HG03571 (cell line): ENCODE data around the gene POLR3E.
"Not testable (repeated sequence)": the region's sequence is repeated elsewhere in the genome, so short reads cannot be mapped to it uniquely, and the experiment has no call there.

Experiments used
- ATAC-seq: cut with Tn5 transposase; IDR thresholded peaks from one replicate; pipeline ENCODE4 v1.9.1; 2021; ENCODE audit not compliant: unreplicated experiment

POLR3E gene

DNA sequence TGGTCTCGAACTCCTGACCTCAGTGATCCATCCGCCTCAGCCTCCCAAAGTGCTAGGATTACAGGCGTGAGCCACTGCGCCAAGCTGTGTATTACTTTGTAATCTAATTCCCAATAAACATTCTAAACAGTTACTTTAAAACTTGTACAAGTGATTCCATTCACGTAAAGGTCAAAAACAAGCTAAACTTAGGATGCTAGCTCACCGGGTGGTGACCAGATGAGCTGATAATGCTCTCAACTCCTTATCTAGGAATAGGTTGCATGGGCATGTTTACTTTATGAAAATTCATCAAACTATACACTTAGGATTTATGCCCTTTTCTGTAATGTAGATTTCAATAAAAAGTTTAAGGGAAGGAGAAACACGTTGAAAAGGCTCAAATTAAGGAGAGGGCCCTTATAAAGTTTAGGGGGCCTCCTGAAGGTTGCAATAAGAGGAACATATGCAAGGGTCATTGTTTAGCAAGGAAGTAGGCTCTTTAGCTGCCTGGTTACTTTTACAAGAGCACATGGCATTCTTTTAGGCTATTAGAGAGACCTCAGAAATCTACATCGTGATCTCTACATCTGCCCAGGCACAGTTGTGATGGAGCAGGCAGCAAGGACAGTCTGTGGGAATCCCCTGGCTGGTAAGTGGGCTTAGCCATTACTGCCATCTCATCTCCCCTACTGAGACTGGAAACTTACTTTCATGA is 63.9 kb downstream of the POLR3E start:
- no peak for ATAC-seq

DNA sequence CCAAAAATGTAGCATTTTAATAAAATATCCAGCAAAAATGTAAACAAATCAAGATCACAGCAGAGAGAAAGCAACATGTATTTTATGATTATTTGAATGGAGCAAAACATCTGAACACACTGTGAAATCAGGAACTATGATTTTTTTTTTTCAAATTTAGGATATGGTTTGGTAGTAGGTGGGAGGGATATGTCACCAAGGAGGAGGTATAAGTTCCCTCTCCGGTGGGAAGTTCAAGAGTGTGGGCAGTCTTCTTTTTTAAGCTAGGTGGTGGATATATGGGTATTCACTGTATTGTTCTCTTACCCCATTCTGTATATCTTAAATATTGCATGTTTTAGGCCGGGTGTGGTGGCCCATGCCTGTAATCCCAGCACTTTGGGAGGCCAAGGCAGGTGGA is 67.0 kb downstream of the POLR3E start:
- ATAC-seq, result no peak

- ATAC-seq, result no peak
Measured at GRCh38 chr16:22366371-22366770, 69.2 kb downstream of the POLR3E start.

- no peak for ATAC-seq
Measured at GRCh38 chr16:22366889-22367288, 69.7 kb downstream of the POLR3E start.

- ATAC-seq, result not testable (repeated sequence)
Measured at GRCh38 chr16:22368200-22368826, 71.1 kb downstream of the POLR3E start.

GRCh38 chr16:22369221-22369811 is 72.1 kb downstream of the POLR3E start:
- ATAC-seq, result no peak

DNA sequence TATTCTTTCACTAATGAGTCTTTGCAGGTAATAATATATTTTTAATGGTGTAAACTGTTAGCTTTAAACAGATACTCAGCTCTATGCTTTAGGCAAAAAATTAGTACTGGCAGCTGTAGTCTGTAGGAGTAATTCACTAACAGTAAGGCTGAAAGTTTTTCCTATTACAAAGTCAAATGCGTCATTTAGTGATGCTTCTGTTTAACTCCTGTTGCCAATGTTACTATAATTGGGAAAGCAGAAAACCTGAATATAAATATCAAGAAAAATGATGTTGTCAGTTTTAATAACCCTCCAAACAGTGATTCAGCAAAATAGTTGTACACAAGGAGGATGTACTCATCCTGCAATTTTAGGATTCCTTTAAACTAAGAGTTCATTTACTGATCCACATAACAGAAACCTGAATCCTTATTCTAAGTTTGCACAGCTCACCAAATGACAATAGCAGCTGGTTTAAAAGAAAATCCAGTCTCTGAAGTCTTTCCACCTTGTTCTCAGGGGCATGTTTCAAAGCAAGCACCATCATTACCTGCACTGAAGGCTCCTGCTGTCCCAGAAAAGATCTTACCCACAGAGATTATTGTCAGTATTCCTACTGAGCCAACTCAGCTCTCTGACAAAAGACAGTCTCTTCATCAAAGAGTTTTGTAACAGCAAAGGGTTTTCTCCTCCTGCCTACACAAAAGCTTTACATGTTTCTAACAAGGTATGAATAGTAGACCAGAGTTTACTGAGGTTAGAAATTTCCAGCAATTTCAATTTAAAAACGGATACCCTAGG is 73.0 kb downstream of the POLR3E start:
- ATAC-seq, result no peak

DNA sequence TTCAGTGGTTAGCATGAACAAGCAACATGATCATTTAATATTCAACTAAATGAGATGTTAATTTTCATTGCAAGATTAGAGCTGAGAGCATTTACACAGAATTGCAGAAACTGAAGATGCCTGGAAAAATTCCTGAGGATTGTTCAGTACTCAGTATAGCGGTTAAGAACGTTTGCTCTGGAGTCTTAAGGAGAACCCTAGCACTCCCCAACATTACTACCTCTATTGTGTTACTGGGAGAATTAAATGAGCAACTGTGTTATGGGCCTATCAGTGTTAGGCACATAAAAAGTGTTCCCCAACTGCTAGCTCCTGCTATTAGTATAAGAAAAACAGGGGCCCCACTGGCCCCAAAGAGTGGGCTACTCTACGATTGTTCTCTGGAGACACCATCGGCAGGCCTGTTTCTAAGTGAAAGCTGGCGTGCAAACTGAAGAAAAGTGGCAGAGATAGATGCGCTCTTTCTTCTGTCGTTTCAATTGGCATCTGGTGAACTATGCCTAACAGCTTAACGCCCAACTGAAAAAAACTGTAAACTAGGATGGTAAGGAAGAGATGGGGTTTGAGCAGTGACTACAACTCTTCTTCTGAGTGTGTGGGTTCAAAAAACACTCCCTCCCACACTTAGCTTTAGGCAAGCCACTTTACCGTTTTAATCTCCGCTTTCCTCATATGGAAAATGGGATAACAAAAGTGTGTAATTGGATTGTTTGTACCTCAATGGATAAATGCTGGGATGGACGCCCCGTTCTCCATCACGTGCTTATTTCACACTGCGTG is 75.9 kb downstream of the POLR3E start:
- ATAC-seq, result no peak

- ATAC-seq, result peak; percentile 15
Measured at GRCh38 chr16:22373662-22374310, 76.6 kb downstream of the POLR3E start.

- ATAC-seq, result peak; percentile 79
Measured at GRCh38 chr16:22374311-22375116, 77.3 kb downstream of the POLR3E start, which contains the start of gene CDR2. CDR2 (minus strand) TSS chr16:22374619; CDS start chr16:22374309, 310 bp downstream.

DNA sequence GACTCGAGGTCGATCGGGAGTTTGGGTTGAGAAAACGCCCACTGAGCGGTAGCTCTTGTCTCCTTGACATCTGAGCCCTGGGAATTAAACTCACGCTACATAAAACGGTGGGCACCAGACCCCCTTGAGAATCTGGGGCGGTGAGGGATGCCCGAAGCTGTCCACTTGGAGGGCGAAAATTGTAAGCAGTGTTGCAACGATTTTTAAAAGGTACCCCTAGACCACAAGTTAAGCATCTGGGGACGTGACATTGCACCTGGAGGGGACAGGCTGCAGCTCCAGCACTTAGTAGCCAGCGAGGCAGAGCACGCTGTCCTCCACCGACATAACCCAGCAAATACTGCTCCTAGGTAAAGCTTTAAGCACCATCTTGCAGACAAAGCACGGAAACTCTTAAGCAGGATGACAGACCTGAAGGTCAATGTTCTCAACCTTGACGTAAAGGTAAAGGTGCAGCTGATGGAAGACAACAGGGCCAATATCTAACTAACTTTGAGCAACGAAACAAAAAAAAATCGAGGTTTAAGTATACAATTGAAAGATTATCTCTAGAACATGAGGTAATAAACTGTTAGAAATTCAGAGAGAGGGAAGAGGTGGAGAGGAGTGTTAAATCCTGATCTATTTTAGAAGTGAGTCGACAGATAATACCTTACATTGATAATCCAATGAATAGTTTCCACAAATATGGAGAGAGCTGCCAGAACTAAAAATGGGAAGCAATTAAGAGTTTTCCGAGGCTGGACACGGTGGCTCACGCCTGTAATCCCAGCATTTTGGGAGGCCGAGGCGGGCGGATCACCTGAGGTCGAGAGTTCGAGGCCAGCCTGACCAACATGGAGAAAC is 78.1 kb downstream of the POLR3E start:
- no peak for ATAC-seq

GRCh38 chr16:22375963-22376640 is 78.9 kb downstream of the POLR3E start:
- no peak for ATAC-seq

DNA sequence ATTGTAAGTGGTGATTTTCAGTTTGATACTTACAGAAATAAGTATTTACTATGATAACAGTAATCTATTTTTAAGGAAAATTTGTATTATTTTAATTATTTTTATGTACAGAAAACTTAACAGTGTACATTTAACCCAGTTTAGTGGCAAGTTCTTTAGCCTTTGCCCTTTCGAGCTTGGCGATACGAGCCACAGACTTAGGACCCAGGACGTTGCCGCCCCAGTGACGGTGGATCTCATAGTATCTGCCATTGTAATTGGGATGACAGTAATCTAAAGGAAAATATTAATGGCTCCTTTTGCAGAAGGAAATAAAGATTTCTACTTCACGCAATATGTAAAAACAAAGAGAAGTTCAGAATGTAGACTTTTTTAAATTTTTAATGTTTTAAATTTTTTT is 82.4 kb downstream of the POLR3E start:
- ATAC-seq, result no peak

GRCh38 chr16:22380529-22380928 is 83.3 kb downstream of the POLR3E start:
- no peak for ATAC-seq

DNA sequence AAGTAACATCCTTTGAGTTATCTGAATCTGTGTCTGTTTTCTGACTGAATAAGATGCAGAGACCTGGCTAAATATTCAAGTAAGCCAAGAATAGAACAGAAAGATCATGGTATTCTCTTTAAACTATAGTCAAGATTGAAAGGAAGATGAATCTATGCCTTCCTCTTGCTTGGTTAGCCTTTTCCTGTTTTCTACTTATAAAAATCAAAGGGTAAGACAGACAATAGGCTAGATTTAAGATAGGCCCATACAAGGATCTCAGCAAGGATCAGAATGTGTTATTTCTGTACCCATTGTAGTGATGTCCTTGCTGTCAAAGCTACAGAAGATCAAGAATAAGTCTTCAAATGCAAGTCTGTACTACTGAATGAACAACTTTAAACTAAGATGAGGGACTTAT is 84.2 kb downstream of the POLR3E start:
- ATAC-seq, result no peak

DNA sequence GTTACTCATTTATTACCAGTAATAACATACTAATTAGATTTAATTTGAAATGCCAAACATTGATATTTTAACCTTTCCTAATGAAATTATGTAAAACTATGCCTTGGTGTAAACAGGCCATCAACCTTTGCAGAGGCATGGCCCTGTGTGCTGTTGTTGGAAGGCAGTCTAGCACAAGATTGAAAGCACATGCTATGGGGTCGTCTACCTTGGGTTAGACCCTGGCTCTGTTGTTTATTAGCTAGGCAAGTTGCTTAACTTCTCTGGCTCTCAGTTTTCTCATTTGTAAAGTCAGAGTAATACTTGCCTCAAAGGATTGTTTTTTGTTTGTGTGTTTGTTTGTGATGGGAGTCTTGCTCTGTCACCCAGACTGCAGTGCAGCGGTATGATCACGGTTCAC is 86.6 kb downstream of the POLR3E start:
- no peak for ATAC-seq
